HCT116 (cell line): ENCODE measurements around the gene FBXW4. TPM values are rescaled to one million over a fixed set of nuclear protein-coding genes. Genes with fewer than 3 reads are reported as not detected.

ENCODE experiments used
- ATAC-seq: fragments of 200-7000 bp; cut with Tn5 transposase; 2 replicates; pipeline ENCODE4 v1.9.1; 2020; ENCODE audit warnings: mild to moderate bottlenecking, moderate library complexity
- BruUV-seq: library from RNA; stranded (reverse); fragments of 400-500 nt; replicated peaks from 2 replicates; lab custom pipeline; 2021; lab: Mats Ljungman, UMichigan
- CTCF ChIA-PET: fragments of 300-600 bp; sonication (Branson Sonifier 250); formaldehyde crosslinking; loops from one replicate; lab custom pipeline; 2021; ENCODE audit warnings: antibody characterized with exemption; lab: Charles Lee
- POLR2A ChIA-PET: fragments of 300-600, 350-600 bp; sonication (Branson Sonifier 250); formaldehyde crosslinking; loops from one replicate; lab custom pipeline; 2021; ENCODE audit warnings: antibody characterized with exemption; lab: Charles Lee
- RAD21 ChIA-PET, 2 experiments: fragments of 300-600 bp; sonication (Branson Sonifier 250); formaldehyde crosslinking; loops; one replicate each; lab custom pipeline; 2023; ENCODE audit warnings: low total read pairs in 2 of 2; ENCODE audit not compliant: uncharacterized antibody in 2 of 2, unreplicated experiment in 2 of 2, low non-redundant PET in 1 of 2; lab: Charles Lee
- DNase-seq: peaks from one replicate; pipeline ENCODE4 v3.0.0-alpha.2; 2010; ENCODE audit warnings: low read depth, low spot score
- H2AFZ ChIP-seq: fragments of 200-600 bp; shearing (Covaris generic), sonication (generic); 2 replicates; pipeline ENCODE4 v1.6.1; 2017; ENCODE audit warnings: low read depth, mixed run types, mixed read lengths, antibody characterized with exemption, low read length; ENCODE audit not compliant: poor library complexity, severe bottlenecking
- H3K27ac ChIP-seq: 2 replicates; pipeline ENCODE4 v1.5.1; 2012; ENCODE audit warnings: low read depth, low read length
- H3K27me3 ChIP-seq: fragments of 200-600 bp; sonication (generic); 2 replicates; pipeline ENCODE4 v1.6.1; 2016; ENCODE audit warnings: mixed run types, low read length, mixed read lengths; ENCODE audit not compliant: insufficient read depth
- H3K36me3 ChIP-seq, 2 experiments: fragments of 200-500 bp in 1 of 2; fragments of 200-600 bp in 1 of 2; sonication (Bioruptor generic) in 1 of 2; sonication (generic) in 1 of 2; 2 replicates each; pipeline versions ENCODE4 v1.5.1 to v1.6.1; 2014 to 2016; ENCODE audit warnings: low read length in 2 of 2, inconsistent platforms in 1 of 2, mixed read lengths in 1 of 2, mixed run types in 1 of 2; ENCODE audit not compliant: insufficient read depth in 2 of 2, control insufficient read depth in 1 of 2
- H3K4me1 ChIP-seq, 2 experiments: fragments of 200-600 bp in 1 of 2; sonication (generic) in 1 of 2; 2 replicates each; pipeline versions ENCODE4 v1.5.1 to v1.6.1; 2012 to 2017; ENCODE audit warnings: low read length in 2 of 2, inconsistent platforms in 1 of 2, mild to moderate bottlenecking in 1 of 2, mixed read lengths in 1 of 2, mixed run types in 1 of 2, moderate library complexity in 1 of 2; ENCODE audit not compliant: insufficient read depth in 2 of 2, control insufficient read depth in 1 of 2
- H3K4me2 ChIP-seq: fragments of 200-600 bp; sonication (generic); 2 replicates; pipeline ENCODE4 v1.6.1; 2017; ENCODE audit warnings: mixed run types, low read length, mixed read lengths
- H3K4me3 ChIP-seq, 2 experiments: fragments of 200-600 bp in 1 of 2; sonication (generic) in 1 of 2; replicated peaks in 1 of 2; 2 replicates each; pipeline ENCODE4 v1.5.1; 2011 to 2016; ENCODE audit warnings: low read length in 2 of 2, control low read depth in 1 of 2, low read depth in 1 of 2, mild to moderate bottlenecking in 1 of 2, mixed read lengths in 1 of 2, mixed run types in 1 of 2
- H3K79me2 ChIP-seq: fragments of 200-600 bp; sonication (generic); 2 replicates; pipeline ENCODE4 v1.6.1; 2017; ENCODE audit warnings: mild to moderate bottlenecking, mixed run types, low read length, moderate library complexity, mixed read lengths; ENCODE audit not compliant: insufficient read depth
- H3K9ac ChIP-seq: fragments of 200-600 bp; sonication (generic); 2 replicates; pipeline ENCODE4 v1.6.1; 2016; ENCODE audit warnings: low read length, mixed read lengths
- H3K9me2 ChIP-seq: fragments of 200-600 bp; sonication (generic), shearing (Covaris generic); 2 replicates; pipeline ENCODE4 v1.6.1; 2017; ENCODE audit warnings: mixed run types, mild to moderate bottlenecking, moderate library complexity; ENCODE audit not compliant: insufficient read depth
- H3K9me3 ChIP-seq, 2 experiments: fragments of 200-500 bp in 1 of 2; fragments of 200-600 bp in 1 of 2; sonication (Bioruptor generic) in 1 of 2; sonication (generic) in 1 of 2; 2 replicates each; pipeline ENCODE4 v1.6.1; 2014 to 2017; ENCODE audit warnings: low read length in 2 of 2, mixed read lengths in 2 of 2, inconsistent platforms in 1 of 2, low read depth in 1 of 2, mild to moderate bottlenecking in 1 of 2, mixed run types in 1 of 2, moderate library complexity in 1 of 2; ENCODE audit not compliant: control insufficient read depth in 1 of 2, insufficient read depth in 1 of 2
- H4K20me1 ChIP-seq: fragments of 200-600 bp; sonication (generic), shearing (Covaris generic); 2 replicates; pipeline ENCODE4 v1.6.1; 2017; ENCODE audit warnings: mixed run types, mild to moderate bottlenecking, moderate library complexity; ENCODE audit not compliant: insufficient read depth
- CBX3 ChIP-seq: IDR thresholded peaks from 2 replicates; pipeline ENCODE4 v1.6.1; 2012; ENCODE audit warnings: low read depth
- CEBPB ChIP-seq: IDR thresholded peaks from 2 replicates; pipeline ENCODE4 v1.6.1; 2012; ENCODE audit warnings: low read depth
- CTCF ChIP-seq, 3 experiments: fragments of 200-600 bp in 1 of 3; sonication (generic) in 1 of 3; IDR thresholded peaks in 2 of 3; conservative IDR thresholded peaks in 1 of 3; 2 replicates each; pipeline ENCODE4 v1.5.1; 2012 to 2017; ENCODE audit warnings: low read depth in 2 of 3, low read length in 2 of 3, antibody characterized with exemption in 1 of 3, borderline replicate concordance in 1 of 3, control low read depth in 1 of 3, mild to moderate bottlenecking in 1 of 3, mixed read lengths in 1 of 3, mixed run types in 1 of 3, moderate library complexity in 1 of 3; ENCODE audit not compliant: insufficient read depth in 1 of 3
- POLR2AphosphoS5 ChIP-seq: IDR thresholded peaks from 2 replicates; pipeline ENCODE4 v1.6.1; 2011; ENCODE audit warnings: mild to moderate bottlenecking, low read depth, low read length, moderate library complexity
- REST ChIP-seq: IDR thresholded peaks from 2 replicates; pipeline ENCODE4 v1.6.1; 2012; ENCODE audit warnings: low read depth
- SP1 ChIP-seq: IDR thresholded peaks from 2 replicates; pipeline ENCODE4 v1.6.1; 2012; ENCODE audit warnings: low read depth
- TCF7L2 ChIP-seq: IDR thresholded peaks from 2 replicates; pipeline ENCODE4 v1.7.0; 2011; ENCODE audit warnings: borderline replicate concordance, inconsistent platforms; ENCODE audit not compliant: insufficient read depth, insufficient read length; ENCODE audit errors: extremely low read depth
- YY1 ChIP-seq: IDR thresholded peaks from 2 replicates; pipeline ENCODE4 v1.6.1; 2011; ENCODE audit warnings: low read length, low read depth, moderate library complexity, mild to moderate bottlenecking; ENCODE audit not compliant: insufficient replicate concordance; ENCODE audit errors: extremely low read depth
- ZNF274 ChIP-seq: fragments of 200-500 bp; sonication (Bioruptor generic); IDR thresholded peaks from 2 replicates; pipeline ENCODE4 v1.6.1; 2014; ENCODE audit warnings: mild to moderate bottlenecking, low read depth, low read length, inconsistent platforms
- intact Hi-C: fragments of 100-400 bp; cut with micrococcal nuclease; formaldehyde crosslinking; loops from 2 replicates; pipeline ENCODE4 v1.10.0; 2022
- total RNA-seq: library from RNA; stranded (reverse); gene quantifications from one replicate; pipeline ENCODE4 v1.2.1, GENCODE V29; 2021; ENCODE audit not compliant: unreplicated experiment

FBXW4 gene
- total RNA-seq, 1 experiment from 2014 or later, result 35.3 TPM

GRCh38 chr10:101577121-101577871 lies 117.7 kb downstream of the FBXW4 start:
- DNase-seq (no peak), ATAC-seq (no peak)
- POLR2A ChIA-PET, result no interaction called here
- H3K9me3 ChIP-seq, result no peaks in the 10 kb centered on the region
- peaks cover 0 to 5% of the 10 kb centered on the region in 2 experiments; a peak in 1 of 4 replicates for H3K4me1 ChIP-seq
- no peak overlapping the region for H3K27ac ChIP-seq
- H3K36me3 ChIP-seq, result peaks cover 0 to 2% of the 10 kb centered on the region in 2 experiments; a peak in 1 of 4 replicates
- H3K4me3 ChIP-seq, result no peak overlapping the region
- no peaks in the 10 kb centered on the region for H3K79me2 ChIP-seq
- intact Hi-C loops, result loop anchor here (10.0 kb wide), 1 partner anchor 512 kb away; the partner anchor contains the start of gene KAZALD1
- no peaks in the 10 kb centered on the region for H3K27me3 ChIP-seq
- no peak overlapping the region for H3K4me2 ChIP-seq
- CTCF ChIA-PET, result interaction anchor here (0.6 to 1.8 kb wide), 5 partner anchors 25 to 363 kb away, joined by 3 to 6 read pairs (median 4); no protein-coding TSS in a partner anchor
- H3K9me2 ChIP-seq, result no peaks in the 10 kb centered on the region
- no peak overlapping the region for H3K9ac ChIP-seq
- no peaks in the 10 kb centered on the region for H4K20me1 ChIP-seq
- TF ChIP-seq REST, result no peak
- TF ChIP-seq TCF7L2, result no peak
- TF ChIP-seq SP1, result no peak
- no peak for TF ChIP-seq POLR2AphosphoS5
- no peak for TF ChIP-seq YY1
- no peak for TF ChIP-seq CTCF (IDR thresholded peaks at IDR 0.05 in 2 of 3, conservative IDR thresholded peaks at IDR 0.05 in 1 of 3; ENCODE audit: borderline replicate concordance in 1 of 3, insufficient read depth in 1 of 3, low read depth in 2 of 3, low read length in 2 of 3)
- TF ChIP-seq ZNF274, result no peak
- TF ChIP-seq CBX3, result no peak
- TF ChIP-seq CEBPB, result no peak
- TF ChIP-seq, all 23 proteins: peak for 0
- RAD21 ChIA-PET, result interaction anchor here in 1 of 2 experiments (1.7 kb wide), 1 partner anchor 9 kb away, joined by 3 read pairs; no protein-coding TSS in a partner anchor
- no peak overlapping the region for H2AFZ ChIP-seq
- BruUV-seq, result no TSS peak
